A549 (cell line): ENCODE data around the gene ACIN1. TPM values are rescaled to one million over a fixed set of nuclear protein-coding genes. Genes with fewer than 3 reads are reported as not detected.

Experiments
- ATAC-seq, 2 experiments: fragments of 200-7000 bp in 1 of 2; fragments of >200 bp in 1 of 2; cut with Nextera tagmentation in 1 of 2; cut with Tn5 transposase in 1 of 2; 3 replicates each; pipeline versions ENCODE4 v1.8.0 to v1.9.1; 2018 to 2020; ENCODE audit warnings: mild to moderate bottlenecking in 1 of 2, moderate library complexity in 1 of 2
- CTCF ChIA-PET: fragments of 300-600 bp; sonication (Branson Sonifier 250); formaldehyde crosslinking; extraction: SDS; loops from one replicate; lab custom pipeline; 2021; ENCODE audit warnings: antibody characterized with exemption, inconsistent platforms; lab: Yijun Ruan, JAX
- POLR2A ChIA-PET: fragments of 350-600 bp; formaldehyde crosslinking; extraction: SDS; loops from one replicate; lab custom pipeline; 2021; ENCODE audit warnings: antibody characterized with exemption, inconsistent platforms; lab: Yijun Ruan, JAX
- DNase-seq, 2 experiments: peaks; one replicate each; pipeline versions ENCODE4 v3.0.0 to v3.0.0-alpha.2; 2011 to 2016; ENCODE audit warnings: low read depth in 1 of 2, low spot score in 1 of 2
- FAIRE-seq: peaks from 2 replicates; lab custom pipeline; 2011; peaks lifted over from hg19 to GRCh38; lab: Jason Lieb, UNC
- H3K27ac ChIP-seq, 2 experiments: fragments of >200 bp; sonication (Bioruptor Twin); formaldehyde crosslinking; 3 replicates each; pipeline ENCODE4 v1.5.1; 2016 to 2017
- H3K4me1 ChIP-seq: fragments of >200 bp; sonication (Bioruptor Twin); formaldehyde crosslinking; 3 replicates; pipeline ENCODE4 v1.6.1; 2016
- H3K4me2 ChIP-seq: fragments of >200 bp; sonication (Bioruptor Twin); formaldehyde crosslinking; 3 replicates; pipeline ENCODE4 v1.6.1; 2016
- H3K4me3 ChIP-seq: fragments of >200 bp; sonication (Bioruptor Twin); formaldehyde crosslinking; 3 replicates; pipeline ENCODE4 v1.5.1; 2016
- H3K9me3 ChIP-seq: fragments of >200 bp; sonication (Bioruptor Twin); formaldehyde crosslinking; 3 replicates; pipeline ENCODE4 v1.6.1; 2016
- CEBPB ChIP-seq, 2 experiments: fragments of >200 bp in 1 of 2; sonication (Bioruptor Twin) in 1 of 2; formaldehyde crosslinking in 1 of 2; IDR thresholded peaks; 2 replicates each; pipeline ENCODE4 v1.6.1; 2012 to 2016
- CHD2 ChIP-seq: fragments of 150-350 bp; IDR thresholded peaks from 2 replicates; pipeline ENCODE4 v1.6.1; 2014; ENCODE audit warnings: low read length; ENCODE audit not compliant: partially characterized antibody
- CHD4 ChIP-seq: fragments of 200-600 bp; sonication (generic); IDR thresholded peaks from 2 replicates; pipeline ENCODE4 v1.6.1; 2016; ENCODE audit warnings: antibody characterized with exemption, mild to moderate bottlenecking, borderline replicate concordance
- FOSB ChIP-seq: fragments of 250-450 bp; sonication (Bioruptor Pico); IDR thresholded peaks from 2 replicates; pipeline ENCODE4 v1.5.0; 2020; ENCODE audit warnings: mild to moderate bottlenecking, moderate library complexity
- FOXS1 ChIP-seq: fragments of 250-450 bp; sonication (Bioruptor Pico); IDR thresholded peaks from 2 replicates; pipeline ENCODE4 v1.5.0; 2020; ENCODE audit warnings: mild to moderate bottlenecking, moderate library complexity
- HOXB5 ChIP-seq: fragments of 250-450 bp; sonication (Bioruptor Pico); IDR thresholded peaks from 2 replicates; pipeline ENCODE4 v1.5.0; 2020; ENCODE audit warnings: mild to moderate bottlenecking, moderate library complexity
- MAFK ChIP-seq: fragments of 450-650 bp; IDR thresholded peaks from 2 replicates; pipeline ENCODE4 v1.6.1; 2014; ENCODE audit not compliant: partially characterized antibody
- NFE2L2 ChIP-seq: fragments of 150-350 bp; conservative IDR thresholded peaks from 2 replicates; pipeline ENCODE4 v1.6.1; 2014; ENCODE audit warnings: low read length
- NPAS2 ChIP-seq: fragments of 250-450 bp; sonication (Bioruptor Pico); IDR thresholded peaks from 2 replicates; pipeline ENCODE4 v1.8.0; 2022; ENCODE audit warnings: mild to moderate bottlenecking, moderate library complexity, borderline replicate concordance
- PHF8 ChIP-seq: fragments of 200-600 bp; sonication (generic); IDR thresholded peaks from 2 replicates; pipeline ENCODE4 v1.6.1; 2016; ENCODE audit warnings: low read depth, mild to moderate bottlenecking, antibody characterized with exemption, moderate library complexity, borderline replicate concordance
- POLR2AphosphoS2 ChIP-seq: conservative IDR thresholded peaks from 2 replicates; pipeline ENCODE4 v1.6.1; 2012; ENCODE audit warnings: low read length, improper control_type of control experiment, inconsistent platforms
- RARB ChIP-seq: fragments of 250-450 bp; sonication (Bioruptor Pico); IDR thresholded peaks from 2 replicates; pipeline ENCODE4 v1.8.0; 2021; ENCODE audit warnings: mild to moderate bottlenecking, moderate library complexity
- RNF2 ChIP-seq: fragments of 200-600 bp; sonication (generic); IDR thresholded peaks from 2 replicates; pipeline ENCODE4 v1.6.1; 2016; ENCODE audit warnings: low read depth, mild to moderate bottlenecking, antibody characterized with exemption, moderate library complexity, borderline replicate concordance
- TP53 ChIP-seq: fragments of 250-450 bp; sonication (Bioruptor Pico); IDR thresholded peaks from 2 replicates; pipeline ENCODE4 v1.5.0; 2021; ENCODE audit warnings: mild to moderate bottlenecking, moderate library complexity
- WGBS: methylation state at CpG from one replicate; pipeline ENCODE4 v1.1.6; 2017; ENCODE audit errors: missing lambda C conversion rate; 5-methylcytosine and 5-hydroxymethylcytosine counted together
- polyA plus RNA-seq, 4 experiments: library from polyadenylated mRNA; depleted of rRNA in 3 of 4; stranded (reverse); fragments of >200 nt; fragmentation: RNase III in 1 of 4; extraction: RNeasy Plus Mini Kit Qiagen cat#74134 plus additional on column Dnase treatment in 1 of 4; gene quantifications; 2 replicates in 3 of 4; 3 replicates in 1 of 4; pipeline ENCODE4 v1.2.3, GENCODE V29; 2011 to 2017
- TF ChIP-seq, protein P1 (sequence below): fragments of 150-350 bp; IDR thresholded peaks from 2 replicates; pipeline ENCODE4 v1.6.1; 2014; ENCODE audit warnings: low read depth, mild to moderate bottlenecking, low read length
- TF ChIP-seq, protein P2 (sequence below): fragments of 200-600 bp; sonication (generic); IDR thresholded peaks from 2 replicates; pipeline ENCODE4 v1.6.1; 2016; ENCODE audit warnings: antibody characterized with exemption, mild to moderate bottlenecking, moderate library complexity
- TF ChIP-seq, protein P3 (sequence below): fragments of >200 bp; sonication (Bioruptor Twin); formaldehyde crosslinking; IDR thresholded peaks from 3 replicates; pipeline ENCODE4 v1.6.1; 2016
- TF ChIP-seq, protein P4 (sequence below): IDR thresholded peaks from 2 replicates; pipeline ENCODE4 v1.6.1; 2012

ACIN1 gene
- polyA plus RNA-seq, 2 of the 4 experiments (the other 2 are of a cell fraction) = 140 to 147 TPM

DNA sequence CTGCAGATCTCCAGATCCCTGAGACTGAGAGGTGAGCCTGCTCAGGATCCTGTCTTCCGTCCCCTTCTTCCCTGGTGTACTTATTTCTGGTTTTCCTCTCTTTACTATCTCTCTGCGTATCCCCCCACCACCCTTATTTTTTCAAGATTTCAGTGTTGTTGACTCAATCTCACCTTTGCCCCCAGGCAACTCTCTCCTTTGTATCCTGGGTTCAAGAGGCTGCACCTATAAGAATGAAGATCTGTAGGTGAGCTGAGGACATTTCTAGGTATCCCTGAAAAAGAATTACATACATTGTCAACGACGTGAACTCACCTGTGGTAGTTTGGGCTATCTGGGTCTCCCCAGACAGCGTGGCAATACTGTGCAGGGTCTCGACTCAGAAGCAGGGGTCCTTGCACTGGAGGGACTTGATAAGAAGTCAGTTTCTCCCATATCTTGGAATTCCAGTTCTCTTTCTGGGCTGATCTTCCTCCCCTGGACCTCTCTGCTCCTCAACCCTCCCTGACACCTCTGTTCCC, 9.2 kb upstream of the ACIN1 start (continued):
- TF ChIP-seq TP53 (CRISPR knock-in tag) = no peak
- TF ChIP-seq, all 56 proteins: peak for 0

DNA sequence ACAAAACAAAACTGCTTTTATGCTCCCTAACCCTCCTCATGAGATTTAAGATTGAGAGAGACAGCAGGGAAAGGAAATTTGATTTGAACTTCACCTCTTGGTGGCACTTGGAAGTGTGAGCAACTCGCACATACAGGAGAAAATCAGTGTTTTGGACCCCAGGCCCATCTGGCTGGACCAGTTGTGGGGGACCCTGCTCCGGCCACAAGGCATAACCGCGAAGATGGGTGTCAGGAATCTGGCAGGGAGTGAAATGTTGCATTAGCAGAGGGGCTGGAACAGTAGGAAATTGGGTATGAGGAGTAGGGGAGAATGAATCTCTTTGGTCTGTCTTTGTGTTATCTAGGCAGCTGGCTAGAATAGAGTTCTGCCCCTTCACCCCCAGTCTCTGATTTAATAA, 8.6 kb upstream of the ACIN1 start:
- no peak overlapping the region for H3K4me2 ChIP-seq
- TF ChIP-seq CHD2 = no peak
- no peak for TF ChIP-seq PHF8
- TF ChIP-seq, protein P1, sequence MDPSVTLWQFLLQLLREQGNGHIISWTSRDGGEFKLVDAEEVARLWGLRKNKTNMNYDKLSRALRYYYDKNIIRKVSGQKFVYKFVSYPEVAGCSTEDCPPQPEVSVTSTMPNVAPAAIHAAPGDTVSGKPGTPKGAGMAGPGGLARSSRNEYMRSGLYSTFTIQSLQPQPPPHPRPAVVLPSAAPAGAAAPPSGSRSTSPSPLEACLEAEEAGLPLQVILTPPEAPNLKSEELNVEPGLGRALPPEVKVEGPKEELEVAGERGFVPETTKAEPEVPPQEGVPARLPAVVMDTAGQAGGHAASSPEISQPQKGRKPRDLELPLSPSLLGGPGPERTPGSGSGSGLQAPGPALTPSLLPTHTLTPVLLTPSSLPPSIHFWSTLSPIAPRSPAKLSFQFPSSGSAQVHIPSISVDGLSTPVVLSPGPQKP = no peak
- TF ChIP-seq POLR2AphosphoS2 = no peak
- no peak for TF ChIP-seq NFE2L2
- no peak for TF ChIP-seq RNF2
- TF ChIP-seq, protein P2, sequence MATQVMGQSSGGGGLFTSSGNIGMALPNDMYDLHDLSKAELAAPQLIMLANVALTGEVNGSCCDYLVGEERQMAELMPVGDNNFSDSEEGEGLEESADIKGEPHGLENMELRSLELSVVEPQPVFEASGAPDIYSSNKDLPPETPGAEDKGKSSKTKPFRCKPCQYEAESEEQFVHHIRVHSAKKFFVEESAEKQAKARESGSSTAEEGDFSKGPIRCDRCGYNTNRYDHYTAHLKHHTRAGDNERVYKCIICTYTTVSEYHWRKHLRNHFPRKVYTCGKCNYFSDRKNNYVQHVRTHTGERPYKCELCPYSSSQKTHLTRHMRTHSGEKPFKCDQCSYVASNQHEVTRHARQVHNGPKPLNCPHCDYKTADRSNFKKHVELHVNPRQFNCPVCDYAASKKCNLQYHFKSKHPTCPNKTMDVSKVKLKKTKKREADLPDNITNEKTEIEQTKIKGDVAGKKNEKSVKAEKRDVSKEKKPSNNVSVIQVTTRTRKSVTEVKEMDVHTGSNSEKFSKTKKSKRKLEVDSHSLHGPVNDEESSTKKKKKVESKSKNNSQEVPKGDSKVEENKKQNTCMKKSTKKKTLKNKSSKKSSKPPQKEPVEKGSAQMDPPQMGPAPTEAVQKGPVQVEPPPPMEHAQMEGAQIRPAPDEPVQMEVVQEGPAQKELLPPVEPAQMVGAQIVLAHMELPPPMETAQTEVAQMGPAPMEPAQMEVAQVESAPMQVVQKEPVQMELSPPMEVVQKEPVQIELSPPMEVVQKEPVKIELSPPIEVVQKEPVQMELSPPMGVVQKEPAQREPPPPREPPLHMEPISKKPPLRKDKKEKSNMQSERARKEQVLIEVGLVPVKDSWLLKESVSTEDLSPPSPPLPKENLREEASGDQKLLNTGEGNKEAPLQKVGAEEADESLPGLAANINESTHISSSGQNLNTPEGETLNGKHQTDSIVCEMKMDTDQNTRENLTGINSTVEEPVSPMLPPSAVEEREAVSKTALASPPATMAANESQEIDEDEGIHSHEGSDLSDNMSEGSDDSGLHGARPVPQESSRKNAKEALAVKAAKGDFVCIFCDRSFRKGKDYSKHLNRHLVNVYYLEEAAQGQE = no peak
- TF ChIP-seq, protein P3, sequence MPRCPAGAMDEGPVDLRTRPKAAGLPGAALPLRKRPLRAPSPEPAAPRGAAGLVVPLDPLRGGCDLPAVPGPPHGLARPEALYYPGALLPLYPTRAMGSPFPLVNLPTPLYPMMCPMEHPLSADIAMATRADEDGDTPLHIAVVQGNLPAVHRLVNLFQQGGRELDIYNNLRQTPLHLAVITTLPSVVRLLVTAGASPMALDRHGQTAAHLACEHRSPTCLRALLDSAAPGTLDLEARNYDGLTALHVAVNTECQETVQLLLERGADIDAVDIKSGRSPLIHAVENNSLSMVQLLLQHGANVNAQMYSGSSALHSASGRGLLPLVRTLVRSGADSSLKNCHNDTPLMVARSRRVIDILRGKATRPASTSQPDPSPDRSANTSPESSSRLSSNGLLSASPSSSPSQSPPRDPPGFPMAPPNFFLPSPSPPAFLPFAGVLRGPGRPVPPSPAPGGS = no peak
- no peak for TF ChIP-seq MAFK
- no peak for TF ChIP-seq CEBPB (IDR thresholded peaks at IDR 0.05)
- TF ChIP-seq FOSB (CRISPR knock-in tag) = no peak
- no peak for TF ChIP-seq FOXS1
- TF ChIP-seq, protein P4, sequence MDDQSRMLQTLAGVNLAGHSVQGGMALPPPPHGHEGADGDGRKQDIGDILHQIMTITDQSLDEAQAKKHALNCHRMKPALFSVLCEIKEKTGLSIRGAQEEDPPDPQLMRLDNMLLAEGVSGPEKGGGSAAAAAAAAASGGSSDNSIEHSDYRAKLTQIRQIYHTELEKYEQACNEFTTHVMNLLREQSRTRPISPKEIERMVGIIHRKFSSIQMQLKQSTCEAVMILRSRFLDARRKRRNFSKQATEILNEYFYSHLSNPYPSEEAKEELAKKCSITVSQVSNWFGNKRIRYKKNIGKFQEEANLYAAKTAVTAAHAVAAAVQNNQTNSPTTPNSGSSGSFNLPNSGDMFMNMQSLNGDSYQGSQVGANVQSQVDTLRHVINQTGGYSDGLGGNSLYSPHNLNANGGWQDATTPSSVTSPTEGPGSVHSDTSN = no peak
- TF ChIP-seq HOXB5 (CRISPR knock-in tag) = no peak
- TF ChIP-seq NPAS2 = no peak
- TF ChIP-seq RARB (CRISPR knock-in tag) = no peak
- TF ChIP-seq CHD4 = no peak
- ChIA-PET CTCF (interaction anchor here (0.9 to 8.3 kb wide), 7 partner anchors 17 to 191 kb away, joined by 3 to 56 read pairs (median 9); no protein-coding TSS in a partner anchor), POLR2A (interaction anchor here (1.6 kb wide), 1 partner anchor 8 kb away, joined by 8 read pairs; the partner anchor contains the start of genes ACIN1 and C14orf119)
- 0 out of 3 replicates have a peak, but pooled peaks cover 4% of the 10 kb centered on the region for H3K4me1 ChIP-seq
- FAIRE-seq (no peak), DNase-seq (no peak), ATAC-seq (no peak)
- no peaks in the 10 kb centered on the region for H3K9me3 ChIP-seq
- WGBS = 90% methylated on average over 4 of the region's 4 CpGs
- no peak overlapping the region for H3K27ac ChIP-seq
- no peak overlapping the region for H3K4me3 ChIP-seq
